CD4-positive, CD25-positive, alpha-beta regulatory T cell (primary cell): Measurements from ENCODE around the gene SMIM44. TPM values are rescaled to one million over a fixed set of nuclear protein-coding genes. Genes with fewer than 3 reads are reported as not detected.

ENCODE experiments used
- ATAC-seq, 2 donors: fragments of 150-1000 bp; cut with Tn5 transposase; one replicate each; pipeline ENCODE4 v1.10.0; 2021; ENCODE audit warnings: low read depth in 2 of 2, moderate number of reproducible peaks in 2 of 2, moderate library complexity in 1 of 2
- DNase-seq, 3 donors: peaks; one replicate each; pipeline versions ENCODE4 v3.0.0 to v3.0.0-alpha.2; 2012 to 2022; ENCODE audit warnings: mixed read lengths in 1 of 3
- H3K27ac ChIP-seq: one replicate; pipeline ENCODE4 v1.7.0; 2013; ENCODE audit warnings: mild to moderate bottlenecking, low read length; ENCODE audit not compliant: insufficient read depth, poor library complexity, severe bottlenecking
- H3K27me3 ChIP-seq: one replicate; pipeline ENCODE4 v1.7.0; 2013; ENCODE audit warnings: low read length; ENCODE audit not compliant: control insufficient read depth, insufficient read depth
- H3K36me3 ChIP-seq: one replicate; pipeline ENCODE4 v1.7.0; 2013; ENCODE audit warnings: mild to moderate bottlenecking, low read length, moderate library complexity; ENCODE audit not compliant: control insufficient read depth, insufficient read depth
- H3K4me1 ChIP-seq: 2 replicates; pipeline ENCODE4 v1.7.0; 2013; ENCODE audit warnings: mild to moderate bottlenecking, low read length; ENCODE audit not compliant: insufficient read depth, control insufficient read depth, poor library complexity, severe bottlenecking
- H3K4me3 ChIP-seq: one replicate; pipeline ENCODE4 v1.7.0; 2013; ENCODE audit warnings: low read depth, mild to moderate bottlenecking, low read length, moderate library complexity
- H3K9me3 ChIP-seq, 2 experiments: 1 replicate in 1 of 2; 2 replicates in 1 of 2; pipeline ENCODE4 v1.7.0; 2013; ENCODE audit warnings: low read length in 2 of 2, mild to moderate bottlenecking in 1 of 2, moderate library complexity in 1 of 2; ENCODE audit not compliant: control insufficient read depth in 2 of 2
- H3K27ac Mint-ChIP-seq, 3 donors: one replicate each; pipeline ENCODE4 v1.8.0; 2020 to 2022; ENCODE audit warnings: mild to moderate bottlenecking in 3 of 3, mixed read lengths in 3 of 3, moderate library complexity in 2 of 3
- H3K27me3 Mint-ChIP-seq: one replicate; pipeline ENCODE4 v1.8.0; 2022; ENCODE audit warnings: mild to moderate bottlenecking, mixed read lengths
- H3K36me3 Mint-ChIP-seq: one replicate; pipeline ENCODE4 v1.8.0; 2020; ENCODE audit warnings: mixed read lengths
- H3K4me1 Mint-ChIP-seq, 4 donors: one replicate each; pipeline ENCODE4 v1.8.0; 2020 to 2022; ENCODE audit warnings: mixed read lengths in 4 of 4, mild to moderate bottlenecking in 1 of 4
- H3K4me3 Mint-ChIP-seq, 4 donors: one replicate each; pipeline ENCODE4 v1.8.0; 2020 to 2022; ENCODE audit warnings: mild to moderate bottlenecking in 4 of 4, mixed read lengths in 4 of 4, moderate library complexity in 3 of 4
- H3K9me3 Mint-ChIP-seq, 7 donors: one replicate each; pipeline ENCODE4 v1.8.0; 2020 to 2022; ENCODE audit warnings: mixed read lengths in 7 of 7, mild to moderate bottlenecking in 3 of 7, moderate library complexity in 2 of 7
- polyA plus RNA-seq, 4 donors: library from polyadenylated mRNA; unstranded; fragments of 300-500 nt; fragmentation: Illumina TruSeq; gene quantifications; one replicate each; pipeline ENCODE4 v1.2.3, GENCODE V29; 2021
- total RNA-seq: library from RNA; stranded (reverse); gene quantifications from one replicate; pipeline ENCODE4 v1.2.3, GENCODE V29; 2022

The SMIM44 gene
- total and polyA plus RNA-seq, 5 donors from 2014 or later, result not detected

DNA sequence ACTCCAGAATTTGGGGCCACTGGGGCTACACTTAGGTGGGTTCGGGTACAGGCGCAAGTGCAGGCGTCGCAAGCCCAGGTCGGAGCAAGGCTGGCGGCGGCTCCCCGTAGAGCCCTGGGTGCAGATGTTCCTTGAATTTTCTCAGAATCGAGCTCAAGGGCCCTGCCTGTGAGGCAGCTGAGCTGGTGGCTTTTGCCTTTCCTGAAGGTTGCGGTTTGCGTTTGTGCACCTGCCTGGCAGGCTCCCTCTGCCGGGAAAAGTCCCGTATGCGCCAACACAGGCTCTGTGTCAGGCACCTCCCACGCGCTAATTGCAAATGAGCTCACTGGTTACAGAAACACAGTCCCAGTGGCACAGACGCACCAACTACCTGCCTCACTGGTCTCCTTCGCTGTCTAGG is 11.3 kb upstream of the SMIM44 start:
- Histone ChIP-seq H3K9me3 (no peaks in the 10 kb centered on the region), H3K36me3 (peaks cover 13% of the 10 kb centered on the region), H3K4me1 (peaks cover 9% of the 10 kb centered on the region), H3K27ac (no peak overlapping the region), H3K27me3 (no peaks in the 10 kb centered on the region), H3K4me3 (no peak overlapping the region)
- H3K9me3 Mint-ChIP-seq, result no peaks in the 10 kb centered on the region
- H3K4me1 Mint-ChIP-seq, result peaks cover 0 to 21% (median 10%) of the 10 kb centered on the region in 4 donors
- peaks cover 18% of the 10 kb centered on the region for H3K36me3 Mint-ChIP-seq
- ATAC-seq, result peak in 1 of 2 donors; percentile 30
- peak overlapping the region in 2 of 4 donors; percentile 29 to 81 for H3K4me3 Mint-ChIP-seq
- H3K27ac Mint-ChIP-seq, result peak overlapping the region in 1 of 3 donors; percentile 71
- peak in 1 of 3 donors; percentile 63 for DNase-seq
- H3K27me3 Mint-ChIP-seq, result no peaks in the 10 kb centered on the region

DNA sequence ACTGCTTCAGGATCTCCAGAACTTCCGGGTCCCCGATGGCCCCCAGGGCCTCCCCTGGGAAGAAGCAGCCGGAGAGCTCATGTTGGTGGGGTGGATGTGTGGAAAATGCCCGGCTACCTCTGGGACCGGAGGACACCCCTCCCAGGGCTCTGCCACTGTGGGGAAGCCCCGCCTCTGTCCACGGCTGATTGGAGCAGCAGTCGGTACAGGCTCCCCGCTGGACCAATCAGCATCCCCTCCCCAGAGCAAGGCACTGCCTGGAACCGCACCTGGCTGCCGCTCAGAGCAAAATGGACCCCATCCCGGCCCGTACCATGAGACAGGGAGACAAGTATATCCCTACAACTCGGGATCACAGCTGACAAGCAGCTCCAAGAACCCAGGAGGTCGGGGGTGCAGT is 10.8 kb upstream of the SMIM44 start:
- H3K9me3 Mint-ChIP-seq, result no peaks in the 10 kb centered on the region
- H3K27ac Mint-ChIP-seq, result no peak overlapping the region
- H3K27me3 ChIP-seq, result no peaks in the 10 kb centered on the region
- no peak overlapping the region for H3K4me3 ChIP-seq
- peaks cover 18% of the 10 kb centered on the region for H3K36me3 Mint-ChIP-seq
- H3K36me3 ChIP-seq, result peaks cover 13% of the 10 kb centered on the region
- peaks cover 9% of the 10 kb centered on the region for H3K4me1 ChIP-seq
- H3K27ac ChIP-seq, result no peak overlapping the region
- DNase-seq (peak in 1 of 3 donors; percentile 61), ATAC-seq (peak in 1 of 2 donors; percentile 62)
- no peaks in the 10 kb centered on the region for H3K27me3 Mint-ChIP-seq
- H3K9me3 ChIP-seq, result no peaks in the 10 kb centered on the region
- H3K4me3 Mint-ChIP-seq, result peak overlapping the region in 2 of 4 donors; percentile 15 to 29
- peaks cover 0 to 17% (median 6%) of the 10 kb centered on the region in 4 donors for H3K4me1 Mint-ChIP-seq

DNA sequence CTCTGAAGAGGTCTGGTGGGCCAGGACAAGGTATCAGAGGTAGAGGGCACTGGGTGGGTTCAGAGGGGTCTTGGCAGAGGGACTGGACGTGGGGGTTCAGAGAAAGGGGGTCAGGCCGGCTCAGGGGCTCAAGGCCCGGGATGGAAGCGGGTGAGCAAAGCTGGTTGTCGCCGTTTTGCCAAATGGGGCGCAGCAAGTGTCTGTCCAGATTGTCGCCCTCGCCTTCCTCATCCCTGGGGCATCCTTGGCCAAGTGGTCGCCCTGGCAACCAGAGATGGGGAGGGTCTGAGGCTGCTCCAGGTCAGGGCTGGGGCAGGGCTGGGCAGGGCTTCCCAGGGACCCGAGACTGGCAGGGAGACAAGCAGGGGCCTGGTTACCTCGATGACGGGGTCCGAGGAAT is 10.4 kb upstream of the SMIM44 start:
- DNase-seq, result no peak
- peaks cover 13% of the 10 kb centered on the region for H3K36me3 ChIP-seq
- Mint-ChIP-seq H3K9me3 (no peaks in the 10 kb centered on the region), H3K4me1 (peaks cover 0 to 14% (median 4%) of the 10 kb centered on the region in 4 donors), H3K36me3 (peaks cover 18% of the 10 kb centered on the region), H3K27me3 (no peaks in the 10 kb centered on the region), H3K27ac (no peak overlapping the region), H3K4me3 (peak overlapping the region in 1 of 4 donors; percentile 43)
- H3K4me3 ChIP-seq, result no peak overlapping the region
- H3K27me3 ChIP-seq, result no peaks in the 10 kb centered on the region
- H3K9me3 ChIP-seq, result no peaks in the 10 kb centered on the region
- peaks cover 9% of the 10 kb centered on the region for H3K4me1 ChIP-seq
- no peak for ATAC-seq
- H3K27ac ChIP-seq, result no peak overlapping the region

DNA sequence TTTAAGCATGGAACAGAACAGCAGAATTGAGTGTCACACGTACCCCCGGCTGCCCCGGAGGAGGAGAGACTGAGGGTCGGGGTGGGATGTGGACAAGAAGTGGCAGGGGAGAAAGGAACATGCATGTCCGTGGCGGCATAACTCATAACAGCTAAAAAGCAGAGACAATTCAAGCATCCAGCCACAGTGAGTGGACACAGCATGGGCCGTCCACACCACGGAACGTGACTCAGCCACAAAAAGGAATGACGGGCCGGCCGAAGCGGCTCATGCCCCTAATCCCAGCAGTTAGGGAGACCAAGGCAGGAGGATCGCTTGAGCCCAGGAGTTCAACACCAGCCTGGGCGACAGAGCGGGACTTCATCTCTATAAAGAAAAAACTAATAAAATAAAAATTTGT is 9.7 kb upstream of the SMIM44 start:
- Histone ChIP-seq H3K27ac (no peak overlapping the region), H3K4me3 (no peak overlapping the region), H3K27me3 (no peaks in the 10 kb centered on the region), H3K4me1 (peaks cover 9% of the 10 kb centered on the region), H3K9me3 (no peaks in the 10 kb centered on the region), H3K36me3 (peaks cover 13% of the 10 kb centered on the region)
- no peak for ATAC-seq
- H3K4me3 Mint-ChIP-seq, result no peak overlapping the region
- peaks cover 0 to 12% (median 2%) of the 10 kb centered on the region in 4 donors for H3K4me1 Mint-ChIP-seq
- H3K27me3 Mint-ChIP-seq, result no peaks in the 10 kb centered on the region
- H3K9me3 Mint-ChIP-seq, result no peaks in the 10 kb centered on the region
- no peak overlapping the region for H3K27ac Mint-ChIP-seq
- H3K36me3 Mint-ChIP-seq, result peaks cover 20% of the 10 kb centered on the region
- no peak for DNase-seq

DNA sequence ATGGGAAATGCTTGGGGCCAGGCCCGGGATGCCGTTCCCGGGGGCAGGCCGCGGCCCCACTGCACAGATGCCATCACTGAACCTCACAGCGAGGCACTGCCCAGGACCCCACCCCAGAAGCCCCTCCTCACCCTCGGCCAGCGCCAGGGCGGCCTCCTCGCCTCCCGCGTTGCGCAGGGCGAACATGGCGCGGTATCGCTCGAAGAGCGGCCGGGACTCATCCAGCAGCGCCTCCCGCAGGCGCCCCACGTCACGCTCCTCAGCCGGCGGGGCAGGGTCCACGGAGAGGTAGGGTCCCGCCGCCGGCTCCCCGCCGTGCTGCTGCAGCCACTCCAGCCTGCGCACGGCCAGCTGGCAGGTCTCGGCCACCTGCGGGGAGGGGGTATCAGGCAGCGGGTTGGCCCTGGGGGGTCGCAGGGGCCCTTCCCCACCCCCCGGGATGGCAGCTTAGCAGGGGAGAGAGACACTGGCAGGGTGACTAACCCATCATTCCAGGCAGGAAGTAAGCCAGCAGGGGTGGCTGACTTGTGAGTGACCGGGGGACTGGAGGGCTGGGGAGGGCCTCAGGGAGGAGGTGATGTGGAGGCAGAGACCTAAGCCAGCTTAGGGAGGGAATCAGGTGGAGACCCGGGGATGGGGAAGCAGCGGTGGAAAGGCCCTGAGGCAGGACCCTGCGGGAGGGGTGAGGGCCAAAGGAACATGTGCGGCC is 9.0 kb upstream of the SMIM44 start:
- Histone ChIP-seq H3K4me3 (no peak overlapping the region), H3K27me3 (no peaks in the 10 kb centered on the region), H3K27ac (no peak overlapping the region), H3K4me1 (peaks cover 9% of the 10 kb centered on the region), H3K9me3 (no peaks in the 10 kb centered on the region), H3K36me3 (peaks cover 10% of the 10 kb centered on the region)
- DNase-seq, result no peak
- H3K27me3 Mint-ChIP-seq, result no peaks in the 10 kb centered on the region
- H3K36me3 Mint-ChIP-seq, result peaks cover 18% of the 10 kb centered on the region
- peak overlapping the region in 1 of 3 donors; percentile 77 for H3K27ac Mint-ChIP-seq
- peaks cover 0 to 9% (median 2%) of the 10 kb centered on the region in 4 donors for H3K4me1 Mint-ChIP-seq
- no peaks in the 10 kb centered on the region for H3K9me3 Mint-ChIP-seq
- peak overlapping the region in 1 of 4 donors; percentile 61 for H3K4me3 Mint-ChIP-seq
- ATAC-seq, result no peak

DNA sequence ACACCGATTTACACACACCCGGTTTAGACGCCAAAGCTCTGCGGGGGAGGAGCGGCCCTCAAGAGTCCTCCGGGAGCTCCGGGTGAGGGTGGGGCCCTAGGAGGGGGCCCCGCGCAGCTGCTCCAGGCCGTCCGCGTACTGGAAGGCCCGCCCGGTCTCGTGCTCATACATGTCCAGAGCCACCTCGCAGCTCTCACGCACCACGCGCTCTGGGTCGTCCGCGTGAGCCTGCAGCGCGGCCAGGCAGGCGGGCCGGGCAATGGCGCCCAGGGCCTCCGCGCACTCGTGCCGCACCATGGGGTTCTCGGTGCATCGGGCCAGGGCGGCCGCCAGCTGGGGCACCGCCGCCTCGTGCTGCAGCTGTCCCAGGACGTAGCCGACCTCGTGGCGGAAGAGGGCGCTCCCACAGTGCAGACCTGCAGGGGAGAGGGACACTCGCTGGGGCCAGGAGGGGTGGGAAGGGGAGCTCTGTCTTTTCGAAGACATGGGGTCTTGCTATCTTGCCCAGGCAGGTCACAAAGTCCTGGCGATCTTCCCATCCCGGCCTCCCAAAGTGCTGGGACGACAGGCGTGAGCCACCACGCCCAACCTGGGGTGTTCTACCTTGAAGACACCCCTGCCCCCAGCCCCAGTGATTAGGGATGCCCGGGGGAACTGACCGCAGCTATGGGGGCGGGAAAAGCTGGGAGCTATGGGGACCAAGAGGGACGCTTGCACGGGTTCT is 8.3 kb upstream of the SMIM44 start:
- DNase-seq, result no peak
- H3K36me3 ChIP-seq, result peaks cover 8% of the 10 kb centered on the region
- no peak for ATAC-seq
- H3K36me3 Mint-ChIP-seq, result peaks cover 13% of the 10 kb centered on the region
- H3K4me1 ChIP-seq, result peaks cover 9% of the 10 kb centered on the region
- no peaks in the 10 kb centered on the region for H3K9me3 ChIP-seq
- H3K27me3 ChIP-seq, result no peaks in the 10 kb centered on the region
- peaks cover 0 to 5% (median 0%) of the 10 kb centered on the region in 4 donors for H3K4me1 Mint-ChIP-seq
- H3K4me3 Mint-ChIP-seq, result no peak overlapping the region
- no peak overlapping the region for H3K27ac Mint-ChIP-seq
- H3K4me3 ChIP-seq, result no peak overlapping the region
- no peaks in the 10 kb centered on the region for H3K27me3 Mint-ChIP-seq
- no peak overlapping the region for H3K27ac ChIP-seq
- H3K9me3 Mint-ChIP-seq, result no peaks in the 10 kb centered on the region

DNA sequence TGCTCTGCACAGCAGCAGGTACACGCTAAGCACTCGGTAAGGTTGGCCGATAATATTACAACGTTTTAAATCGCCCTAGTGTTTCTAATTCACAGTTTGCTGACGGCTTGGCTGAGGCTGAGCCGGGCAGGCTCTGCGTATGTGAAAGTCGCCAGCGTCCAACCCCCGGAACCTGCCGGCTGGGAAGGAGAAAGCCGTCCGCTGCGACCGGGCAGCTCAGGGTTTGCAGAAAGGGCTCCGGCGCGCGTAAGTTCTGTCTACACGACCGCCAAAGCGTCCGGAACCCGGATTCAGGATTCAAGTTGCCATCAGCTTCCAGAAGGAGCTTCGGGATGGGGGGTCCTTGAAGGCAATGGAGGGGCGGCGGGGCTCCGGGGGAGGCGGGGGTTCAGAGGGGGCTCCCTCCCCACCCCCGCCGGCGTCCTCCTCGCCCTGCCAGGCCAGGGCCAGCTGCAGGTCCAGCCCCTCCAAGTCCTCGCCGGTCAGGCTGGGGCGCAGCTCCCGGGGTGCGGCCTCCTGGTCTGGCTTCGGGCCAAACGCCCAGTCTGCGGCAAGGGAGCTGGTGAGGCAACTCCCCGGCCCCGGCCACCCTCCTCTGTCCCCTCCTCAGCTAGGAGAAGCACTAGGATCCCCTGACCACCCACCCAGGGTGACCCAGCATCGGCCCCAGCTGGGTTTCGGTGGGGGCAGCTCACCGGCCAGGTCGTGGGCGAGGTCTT is 575 bp downstream of the SMIM44 start:
- Histone ChIP-seq H3K27ac (no peak overlapping the region), H3K9me3 (no peaks in the 10 kb centered on the region), H3K4me3 (no peak overlapping the region), H3K36me3 (no peaks in the 10 kb centered on the region), H3K4me1 (peaks cover 12% of the 10 kb centered on the region), H3K27me3 (no peaks in the 10 kb centered on the region)
- H3K9me3 Mint-ChIP-seq, result no peaks in the 10 kb centered on the region
- H3K36me3 Mint-ChIP-seq, result no peaks in the 10 kb centered on the region
- no peak overlapping the region for H3K4me3 Mint-ChIP-seq
- peaks cover 0 to 19% (median 7%) of the 10 kb centered on the region in 4 donors for H3K4me1 Mint-ChIP-seq
- H3K27ac Mint-ChIP-seq, result no peak overlapping the region
- ATAC-seq (no peak), DNase-seq (no peak)
- H3K27me3 Mint-ChIP-seq, result peaks cover 5% of the 10 kb centered on the region
